IMR-90 (cell line): ENCODE measurements around the gene SFXN3. TPM values are rescaled to one million over a fixed set of nuclear protein-coding genes. Genes with fewer than 3 reads are reported as not detected.

ENCODE experiments used
- CHD1 ChIP-seq: IDR thresholded peaks from 2 replicates; pipeline ENCODE4 v1.6.1; 2012; ENCODE audit warnings: low read depth, low read length, improper control_type of control experiment
- NFE2L2 ChIP-seq: fragments of 150-350 bp; IDR thresholded peaks from 2 replicates; pipeline ENCODE4 v1.6.1; 2016; ENCODE audit warnings: low read depth, mild to moderate bottlenecking, low read length
- polyA plus RNA-seq, 3 experiments: library from polyadenylated mRNA; depleted of rRNA; stranded (reverse); fragments of >200 nt; gene quantifications; 2 replicates each; pipeline ENCODE4 v1.2.3, GENCODE V29; 2012; ENCODE audit warnings: low replicate concordance in 1 of 3
- total RNA-seq: library from RNA; depleted of rRNA; stranded (reverse); fragments of >200 nt; gene quantifications from 2 replicates; pipeline ENCODE4 v1.2.3, GENCODE V29; 2012

The SFXN3 gene
- total and polyA plus RNA-seq, 2 of the 4 experiments (the other 2 are of a cell fraction), result 64.7 to 77.2 TPM

- TF ChIP-seq CHD1 (no peak), NFE2L2 (no peak)
Measured at GRCh38 chr10:101047961-101048892, 17.2 kb downstream of the SFXN3 start (continued).
